ENCODE measurements around the gene ARHGAP44. TPM values are rescaled to one million over a fixed set of nuclear protein-coding genes. Genes with fewer than 3 reads are reported as not detected.

The ARHGAP44 gene
- total RNA-seq, 1 experiment from 2014 or later, result 7.3 TPM

DNA sequence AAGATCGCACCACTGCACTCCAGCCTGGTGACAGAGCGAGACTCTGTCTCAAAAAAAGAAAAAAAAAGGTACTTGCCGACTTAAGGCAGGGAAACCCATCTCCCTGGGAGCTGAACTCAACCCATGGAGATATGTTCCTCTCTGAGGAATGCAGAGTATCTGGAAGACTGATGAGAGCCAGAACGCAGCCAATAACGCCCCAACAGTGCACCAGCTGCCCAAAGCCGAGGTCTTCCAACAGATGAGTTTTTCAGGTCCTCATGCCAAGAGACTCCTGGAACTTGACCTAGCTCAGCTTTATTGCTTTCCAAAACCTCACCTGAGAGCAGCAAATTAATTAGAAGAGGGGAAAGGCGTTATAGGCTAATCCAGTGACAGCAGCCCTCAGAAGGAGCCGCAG is 219.2 kb downstream of the ARHGAP44 start:
- ChIA-PET RAD21 (ENCODE audit: low non-redundant PET in 1 of 2, low total read pairs in 2 of 2, uncharacterized antibody in 2 of 2, unreplicated experiment in 2 of 2) (no interaction called here), CTCF (interaction anchor here (1.6 kb wide), 1 partner anchor 463 kb away, joined by 3 read pairs; no protein-coding TSS in a partner anchor), POLR2A (interaction anchor here (1.4 kb wide), 1 partner anchor 10 kb away, joined by 13 read pairs; the partner anchor contains the start of gene ELAC2)
- no peak overlapping the region for H3K27ac ChIP-seq (ENCODE audit: low read depth, low read length)
- ATAC-seq, result no peak
- H3K79me2 ChIP-seq (ENCODE audit: insufficient read depth, low read length), result peaks cover 8% of the 10 kb centered on the region; the same call in 1 of the 2 replicates
- H3K9ac ChIP-seq (ENCODE audit: low read length), result no peak overlapping the region
- H3K4me2 ChIP-seq (ENCODE audit: low read length), result no peak overlapping the region
- intact Hi-C loops (cut with micrococcal nuclease), result no loop called here
- no peaks in the 10 kb centered on the region for H4K20me1 ChIP-seq (ENCODE audit: insufficient read depth)
- no peak for DNase-seq (ENCODE audit: low read depth, low spot score)
- peaks cover 50 to 63% of the 10 kb centered on the region in 2 experiments for H3K36me3 ChIP-seq (ENCODE audit: control insufficient read depth in 1 of 2, insufficient read depth in 2 of 2, low read length in 2 of 2)
- no peaks in the 10 kb centered on the region for H3K27me3 ChIP-seq (ENCODE audit: insufficient read depth, low read length)
- TF ChIP-seq EZH2 (IDR thresholded peaks at IDR 0.05) (no peak), FOSL1 (IDR thresholded peaks at IDR 0.05; ENCODE audit: low read depth) (no peak), SIN3A (IDR thresholded peaks at IDR 0.05; ENCODE audit: low read depth) (no peak), YY1 (IDR thresholded peaks at IDR 0.05; ENCODE audit: extremely low read depth, insufficient replicate concordance, low read depth, low read length) (no peak), ELF1 (IDR thresholded peaks at IDR 0.05; ENCODE audit: borderline replicate concordance, low read depth) (no peak), SRF (IDR thresholded peaks at IDR 0.05; ENCODE audit: low read depth) (no peak), EGR1 (IDR thresholded peaks at IDR 0.05; ENCODE audit: low read depth) (no peak)
- TF ChIP-seq, protein P1, sequence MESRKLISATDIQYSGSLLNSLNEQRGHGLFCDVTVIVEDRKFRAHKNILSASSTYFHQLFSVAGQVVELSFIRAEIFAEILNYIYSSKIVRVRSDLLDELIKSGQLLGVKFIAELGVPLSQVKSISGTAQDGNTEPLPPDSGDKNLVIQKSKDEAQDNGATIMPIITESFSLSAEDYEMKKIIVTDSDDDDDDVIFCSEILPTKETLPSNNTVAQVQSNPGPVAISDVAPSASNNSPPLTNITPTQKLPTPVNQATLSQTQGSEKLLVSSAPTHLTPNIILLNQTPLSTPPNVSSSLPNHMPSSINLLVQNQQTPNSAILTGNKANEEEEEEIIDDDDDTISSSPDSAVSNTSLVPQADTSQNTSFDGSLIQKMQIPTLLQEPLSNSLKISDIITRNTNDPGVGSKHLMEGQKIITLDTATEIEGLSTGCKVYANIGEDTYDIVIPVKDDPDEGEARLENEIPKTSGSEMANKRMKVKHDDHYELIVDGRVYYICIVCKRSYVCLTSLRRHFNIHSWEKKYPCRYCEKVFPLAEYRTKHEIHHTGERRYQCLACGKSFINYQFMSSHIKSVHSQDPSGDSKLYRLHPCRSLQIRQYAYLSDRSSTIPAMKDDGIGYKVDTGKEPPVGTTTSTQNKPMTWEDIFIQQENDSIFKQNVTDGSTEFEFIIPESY (IDR thresholded peaks at IDR 0.05; ENCODE audit: extremely low read depth, insufficient replicate concordance, low read length), result no peak
- TF ChIP-seq, protein P2, sequence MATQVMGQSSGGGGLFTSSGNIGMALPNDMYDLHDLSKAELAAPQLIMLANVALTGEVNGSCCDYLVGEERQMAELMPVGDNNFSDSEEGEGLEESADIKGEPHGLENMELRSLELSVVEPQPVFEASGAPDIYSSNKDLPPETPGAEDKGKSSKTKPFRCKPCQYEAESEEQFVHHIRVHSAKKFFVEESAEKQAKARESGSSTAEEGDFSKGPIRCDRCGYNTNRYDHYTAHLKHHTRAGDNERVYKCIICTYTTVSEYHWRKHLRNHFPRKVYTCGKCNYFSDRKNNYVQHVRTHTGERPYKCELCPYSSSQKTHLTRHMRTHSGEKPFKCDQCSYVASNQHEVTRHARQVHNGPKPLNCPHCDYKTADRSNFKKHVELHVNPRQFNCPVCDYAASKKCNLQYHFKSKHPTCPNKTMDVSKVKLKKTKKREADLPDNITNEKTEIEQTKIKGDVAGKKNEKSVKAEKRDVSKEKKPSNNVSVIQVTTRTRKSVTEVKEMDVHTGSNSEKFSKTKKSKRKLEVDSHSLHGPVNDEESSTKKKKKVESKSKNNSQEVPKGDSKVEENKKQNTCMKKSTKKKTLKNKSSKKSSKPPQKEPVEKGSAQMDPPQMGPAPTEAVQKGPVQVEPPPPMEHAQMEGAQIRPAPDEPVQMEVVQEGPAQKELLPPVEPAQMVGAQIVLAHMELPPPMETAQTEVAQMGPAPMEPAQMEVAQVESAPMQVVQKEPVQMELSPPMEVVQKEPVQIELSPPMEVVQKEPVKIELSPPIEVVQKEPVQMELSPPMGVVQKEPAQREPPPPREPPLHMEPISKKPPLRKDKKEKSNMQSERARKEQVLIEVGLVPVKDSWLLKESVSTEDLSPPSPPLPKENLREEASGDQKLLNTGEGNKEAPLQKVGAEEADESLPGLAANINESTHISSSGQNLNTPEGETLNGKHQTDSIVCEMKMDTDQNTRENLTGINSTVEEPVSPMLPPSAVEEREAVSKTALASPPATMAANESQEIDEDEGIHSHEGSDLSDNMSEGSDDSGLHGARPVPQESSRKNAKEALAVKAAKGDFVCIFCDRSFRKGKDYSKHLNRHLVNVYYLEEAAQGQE (IDR thresholded peaks at IDR 0.05; ENCODE audit: low read depth), result no peak
- TF ChIP-seq, protein P3, sequence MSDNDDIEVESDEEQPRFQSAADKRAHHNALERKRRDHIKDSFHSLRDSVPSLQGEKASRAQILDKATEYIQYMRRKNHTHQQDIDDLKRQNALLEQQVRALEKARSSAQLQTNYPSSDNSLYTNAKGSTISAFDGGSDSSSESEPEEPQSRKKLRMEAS (IDR thresholded peaks at IDR 0.05), result no peak
- TF ChIP-seq, protein P4, sequence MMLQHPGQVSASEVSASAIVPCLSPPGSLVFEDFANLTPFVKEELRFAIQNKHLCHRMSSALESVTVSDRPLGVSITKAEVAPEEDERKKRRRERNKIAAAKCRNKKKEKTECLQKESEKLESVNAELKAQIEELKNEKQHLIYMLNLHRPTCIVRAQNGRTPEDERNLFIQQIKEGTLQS (IDR thresholded peaks at IDR 0.05), result no peak
- TF ChIP-seq, protein P5, sequence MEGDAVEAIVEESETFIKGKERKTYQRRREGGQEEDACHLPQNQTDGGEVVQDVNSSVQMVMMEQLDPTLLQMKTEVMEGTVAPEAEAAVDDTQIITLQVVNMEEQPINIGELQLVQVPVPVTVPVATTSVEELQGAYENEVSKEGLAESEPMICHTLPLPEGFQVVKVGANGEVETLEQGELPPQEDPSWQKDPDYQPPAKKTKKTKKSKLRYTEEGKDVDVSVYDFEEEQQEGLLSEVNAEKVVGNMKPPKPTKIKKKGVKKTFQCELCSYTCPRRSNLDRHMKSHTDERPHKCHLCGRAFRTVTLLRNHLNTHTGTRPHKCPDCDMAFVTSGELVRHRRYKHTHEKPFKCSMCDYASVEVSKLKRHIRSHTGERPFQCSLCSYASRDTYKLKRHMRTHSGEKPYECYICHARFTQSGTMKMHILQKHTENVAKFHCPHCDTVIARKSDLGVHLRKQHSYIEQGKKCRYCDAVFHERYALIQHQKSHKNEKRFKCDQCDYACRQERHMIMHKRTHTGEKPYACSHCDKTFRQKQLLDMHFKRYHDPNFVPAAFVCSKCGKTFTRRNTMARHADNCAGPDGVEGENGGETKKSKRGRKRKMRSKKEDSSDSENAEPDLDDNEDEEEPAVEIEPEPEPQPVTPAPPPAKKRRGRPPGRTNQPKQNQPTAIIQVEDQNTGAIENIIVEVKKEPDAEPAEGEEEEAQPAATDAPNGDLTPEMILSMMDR (IDR thresholded peaks at IDR 0.05 in 2 of 3, conservative IDR thresholded peaks at IDR 0.05 in 1 of 3; ENCODE audit: borderline replicate concordance in 1 of 3, insufficient read depth in 1 of 3, low read depth in 2 of 3, low read length in 2 of 3), result no peak
- no peaks in the 10 kb centered on the region for H3K9me2 ChIP-seq (ENCODE audit: insufficient read depth)
- no peaks in the 10 kb centered on the region for H3K4me1 ChIP-seq (ENCODE audit: control insufficient read depth in 1 of 2, insufficient read depth in 2 of 2, low read length in 2 of 2)
- H3K4me3 ChIP-seq (replicated peaks in 1 of 2; ENCODE audit: low read depth in 1 of 2, low read length in 2 of 2), result no peak overlapping the region
- no TSS peak for BruUV-seq (replicated peaks)
- H2AFZ ChIP-seq (ENCODE audit: low read depth, low read length, poor library complexity, severe bottlenecking), result no peak overlapping the region
- no peaks in the 10 kb centered on the region for H3K9me3 ChIP-seq (ENCODE audit: control insufficient read depth in 1 of 2, insufficient read depth in 1 of 2, low read depth in 1 of 2, low read length in 2 of 2)
